ENCODE data around the gene RNF5.

RNF5 gene

GRCh38 chr6:32195652-32195901, 17.4 kb downstream of the RNF5 start:
- TF ChIP-seq CTCF (IDR thresholded peaks at IDR 0.05): peak; percentile 96
- Histone ChIP-seq H3K27me3 (peaks cover 2% of the 10 kb centered on the region), H3K27ac (peak overlapping the region; percentile 95), H3K36me3 (peaks cover 8% of the 10 kb centered on the region), H3K4me1 (ENCODE audit: control insufficient read depth in 1 of 2, insufficient read depth in 1 of 2, low read depth in 1 of 2, low read length in 1 of 2) (peaks cover 46 to 55% of the 10 kb centered on the region in 2 experiments), H3K9me3 (no peaks in the 10 kb centered on the region), H3K4me3 (ENCODE audit: low read depth in 1 of 2, low read length in 1 of 2) (peak overlapping the region; percentile 84 to 96)

- H3K9me3 ChIP-seq: no peaks in the 10 kb centered on the region
- no peak for TF ChIP-seq CTCF (IDR thresholded peaks at IDR 0.05)
- peak overlapping the region; percentile 95 for H3K27ac ChIP-seq
- H3K4me3 ChIP-seq (ENCODE audit: low read depth in 1 of 2, low read length in 1 of 2): peak overlapping the region; percentile 84 to 96
- H3K4me1 ChIP-seq (ENCODE audit: control insufficient read depth in 1 of 2, insufficient read depth in 1 of 2, low read depth in 1 of 2, low read length in 1 of 2): peaks cover 43 to 51% of the 10 kb centered on the region in 2 experiments
- H3K36me3 ChIP-seq: peaks cover 3% of the 10 kb centered on the region
- H3K27me3 ChIP-seq: peaks cover 7% of the 10 kb centered on the region
Measured at GRCh38 chr6:32195902-32196681, 17.9 kb downstream of the RNF5 start.

GRCh38 chr6:32196682-32197616, 18.7 kb downstream of the RNF5 start:
- H3K4me3 ChIP-seq (ENCODE audit: low read depth in 1 of 2, low read length in 1 of 2): peak overlapping the region; percentile 84 to 96
- TF ChIP-seq CTCF (IDR thresholded peaks at IDR 0.05): peak; percentile 55
- peaks cover 43% of the 10 kb centered on the region in 2 experiments for H3K4me1 ChIP-seq (ENCODE audit: control insufficient read depth in 1 of 2, insufficient read depth in 1 of 2, low read depth in 1 of 2, low read length in 1 of 2)
- H3K9me3 ChIP-seq: no peaks in the 10 kb centered on the region
- peaks cover 8% of the 10 kb centered on the region for H3K27me3 ChIP-seq
- no peaks in the 10 kb centered on the region for H3K36me3 ChIP-seq
- H3K27ac ChIP-seq: peak overlapping the region; percentile 95

- H3K4me1 ChIP-seq (ENCODE audit: control insufficient read depth in 1 of 2, insufficient read depth in 1 of 2, low read depth in 1 of 2, low read length in 1 of 2): peaks cover 37 to 38% of the 10 kb centered on the region in 2 experiments
- no peaks in the 10 kb centered on the region for H3K36me3 ChIP-seq
- H3K9me3 ChIP-seq: no peaks in the 10 kb centered on the region
- no peak for TF ChIP-seq CTCF (IDR thresholded peaks at IDR 0.05)
- H3K27ac ChIP-seq: no peak overlapping the region
- H3K27me3 ChIP-seq: peaks cover 9% of the 10 kb centered on the region
- no peak overlapping the region for H3K4me3 ChIP-seq (ENCODE audit: low read depth in 1 of 2, low read length in 1 of 2)
Measured at GRCh38 chr6:32198345-32198696, 20.1 kb downstream of the RNF5 start.

- peaks cover 14% of the 10 kb centered on the region for H3K27me3 ChIP-seq
- no peaks in the 10 kb centered on the region for H3K36me3 ChIP-seq
- TF ChIP-seq CTCF (IDR thresholded peaks at IDR 0.05): no peak
- H3K27ac ChIP-seq: no peak overlapping the region
- H3K4me3 ChIP-seq (ENCODE audit: low read depth in 1 of 2, low read length in 1 of 2): no peak overlapping the region
- peaks cover 32% of the 10 kb centered on the region in 2 experiments for H3K4me1 ChIP-seq (ENCODE audit: control insufficient read depth in 1 of 2, insufficient read depth in 1 of 2, low read depth in 1 of 2, low read length in 1 of 2)
- H3K9me3 ChIP-seq: no peaks in the 10 kb centered on the region
Measured at GRCh38 chr6:32198866-32199265, 20.7 kb downstream of the RNF5 start.
